ENCODE data around the gene TPBGL.

DNA sequence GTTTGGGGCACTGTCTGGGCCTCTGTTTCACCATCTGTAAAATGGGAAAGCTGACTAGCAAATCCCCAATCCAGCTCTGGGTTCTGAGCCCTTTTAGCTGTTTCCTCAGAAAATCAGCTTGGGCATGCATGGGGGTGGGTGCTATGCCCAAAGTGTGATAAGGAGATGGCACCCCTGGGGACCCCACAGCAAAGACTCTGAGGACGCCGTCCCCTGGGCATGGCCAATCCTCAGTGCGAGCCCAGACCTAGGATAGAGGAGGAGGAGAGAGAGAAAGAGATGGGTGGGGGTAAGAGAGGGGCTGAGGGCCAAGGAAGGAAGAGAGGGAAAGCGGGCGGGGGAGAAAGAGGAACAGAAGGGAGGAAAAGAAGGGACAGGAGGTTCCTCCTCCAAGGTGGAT, 31.8 kb downstream of the TPBGL start:
- TF ChIP-seq, protein P1, sequence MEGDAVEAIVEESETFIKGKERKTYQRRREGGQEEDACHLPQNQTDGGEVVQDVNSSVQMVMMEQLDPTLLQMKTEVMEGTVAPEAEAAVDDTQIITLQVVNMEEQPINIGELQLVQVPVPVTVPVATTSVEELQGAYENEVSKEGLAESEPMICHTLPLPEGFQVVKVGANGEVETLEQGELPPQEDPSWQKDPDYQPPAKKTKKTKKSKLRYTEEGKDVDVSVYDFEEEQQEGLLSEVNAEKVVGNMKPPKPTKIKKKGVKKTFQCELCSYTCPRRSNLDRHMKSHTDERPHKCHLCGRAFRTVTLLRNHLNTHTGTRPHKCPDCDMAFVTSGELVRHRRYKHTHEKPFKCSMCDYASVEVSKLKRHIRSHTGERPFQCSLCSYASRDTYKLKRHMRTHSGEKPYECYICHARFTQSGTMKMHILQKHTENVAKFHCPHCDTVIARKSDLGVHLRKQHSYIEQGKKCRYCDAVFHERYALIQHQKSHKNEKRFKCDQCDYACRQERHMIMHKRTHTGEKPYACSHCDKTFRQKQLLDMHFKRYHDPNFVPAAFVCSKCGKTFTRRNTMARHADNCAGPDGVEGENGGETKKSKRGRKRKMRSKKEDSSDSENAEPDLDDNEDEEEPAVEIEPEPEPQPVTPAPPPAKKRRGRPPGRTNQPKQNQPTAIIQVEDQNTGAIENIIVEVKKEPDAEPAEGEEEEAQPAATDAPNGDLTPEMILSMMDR (IDR thresholded peaks at IDR 0.05), result no peak
- TF ChIP-seq POLR2AphosphoS5 (IDR thresholded peaks at IDR 0.05) (no peak), POLR2A (IDR thresholded peaks at IDR 0.05) (no peak)

Measured in suprapubic skin (tissue), 4 donors.